GM12878 (cell line): ENCODE measurements around the gene SLC51A. TPM values are rescaled to one million over a fixed set of nuclear protein-coding genes. Genes with fewer than 3 reads are reported as not detected.

Source experiments
- CBX3 ChIP-seq: fragments of 200-600 bp; sonication (generic); IDR thresholded peaks from 2 replicates; pipeline ENCODE4 v1.6.1; 2016; ENCODE audit warnings: low read depth, borderline replicate concordance
- CHD4 ChIP-seq: fragments of 200-600 bp; sonication (generic); IDR thresholded peaks from 2 replicates; pipeline ENCODE4 v1.6.1; 2016; ENCODE audit warnings: mild to moderate bottlenecking
- CREM ChIP-seq: IDR thresholded peaks from 2 replicates; pipeline ENCODE4 v1.6.1; 2014; ENCODE audit warnings: antibody characterized with exemption, low read depth
- ETV6 ChIP-seq, 2 experiments: fragments of 450-650 bp in 1 of 2; IDR thresholded peaks in 1 of 2; conservative IDR thresholded peaks in 1 of 2; 2 replicates each; pipeline ENCODE4 v1.6.1; 2014; ENCODE audit warnings: antibody characterized with exemption in 1 of 2, borderline replicate concordance in 1 of 2, low read depth in 1 of 2, mild to moderate bottlenecking in 1 of 2, moderate library complexity in 1 of 2
- GATAD2B ChIP-seq: fragments of 450-650 bp; conservative IDR thresholded peaks from 2 replicates; pipeline ENCODE4 v1.6.1; 2017; ENCODE audit warnings: low read depth, mild to moderate bottlenecking, moderate library complexity
- LARP7 ChIP-seq: fragments of 450-650 bp; IDR thresholded peaks from 2 replicates; pipeline ENCODE4 v1.6.1; 2017; ENCODE audit warnings: mild to moderate bottlenecking
- MYC ChIP-seq: IDR thresholded peaks from 2 replicates; pipeline ENCODE4 v1.6.1; 2011; ENCODE audit warnings: mild to moderate bottlenecking, low read length, moderate library complexity, inconsistent platforms; ENCODE audit not compliant: insufficient read depth, insufficient replicate concordance, insufficient read length, severe bottlenecking
- NBN ChIP-seq: fragments of 450-650 bp; IDR thresholded peaks from 2 replicates; pipeline ENCODE4 v1.6.1; 2016
- NR2C2 ChIP-seq: IDR thresholded peaks from 2 replicates; pipeline ENCODE4 v1.6.1; 2011; ENCODE audit warnings: borderline replicate concordance, low read depth; ENCODE audit not compliant: control insufficient read depth, insufficient read length
- PKNOX1 ChIP-seq: fragments of 450-650 bp; IDR thresholded peaks from 2 replicates; pipeline ENCODE4 v1.6.1; 2016; ENCODE audit warnings: mild to moderate bottlenecking
- POLR2A ChIP-seq: IDR thresholded peaks from 2 replicates; pipeline ENCODE4 v1.6.1; 2011; ENCODE audit warnings: low read depth, mild to moderate bottlenecking, low read length
- POU2F2 ChIP-seq: IDR thresholded peaks from 3 replicates; pipeline ENCODE4 v1.6.1; 2011; ENCODE audit warnings: low read depth, mild to moderate bottlenecking, low read length, borderline replicate concordance
- PRDM15 ChIP-seq: fragments of 450-650 bp; formaldehyde crosslinking; IDR thresholded peaks from 2 replicates; pipeline ENCODE4 v1.4.0; 2020; ENCODE audit warnings: mild to moderate bottlenecking, moderate library complexity
- RELB ChIP-seq: fragments of 450-650 bp; IDR thresholded peaks from 2 replicates; pipeline ENCODE4 v1.6.1; 2017; ENCODE audit warnings: low read depth, mild to moderate bottlenecking, moderate library complexity
- SMAD5 ChIP-seq: IDR thresholded peaks from 2 replicates; pipeline ENCODE4 v1.6.1; 2016; ENCODE audit warnings: antibody characterized with exemption, low read depth
- TAF1 ChIP-seq: IDR thresholded peaks from 2 replicates; pipeline ENCODE4 v1.6.1; 2011; ENCODE audit warnings: mild to moderate bottlenecking, low read depth, low read length, borderline replicate concordance
- TCF12 ChIP-seq: IDR thresholded peaks from 2 replicates; pipeline ENCODE4 v1.6.1; 2011; ENCODE audit warnings: low read depth, mild to moderate bottlenecking, low read length
- YY1 ChIP-seq: IDR thresholded peaks from 2 replicates; pipeline ENCODE4 v1.6.1; 2011; ENCODE audit warnings: low read depth, mild to moderate bottlenecking, low read length
- ZNF274 ChIP-seq: IDR thresholded peaks from one replicate; pipeline ENCODE4 v1.8.0; 2011; ENCODE audit not compliant: insufficient read length, insufficient read depth
- ZZZ3 ChIP-seq: IDR thresholded peaks from 2 replicates; pipeline ENCODE4 v1.6.1; 2011; ENCODE audit warnings: low read depth; ENCODE audit not compliant: control insufficient read depth, insufficient read length
- polyA plus RNA-seq, 11 experiments: library from polyadenylated mRNA; depleted of rRNA in 4 of 11; unstranded in 6 of 11; stranded (reverse) in 5 of 11; fragments of >200 nt; fragmentation: Nextera tagmentation in 4 of 11; fragmentation: Illumina TruSeq in 1 of 11; extraction: Ambion mirVana in 4 of 11; extraction: Trizol in 1 of 11; gene quantifications; 1 replicate in 1 of 11; 2 replicates in 10 of 11; pipeline versions ENCODE4 v1.2.1 to v1.2.3, GENCODE V29; 2011 to 2016; ENCODE audit warnings: inconsistent platforms in 2 of 11, missing spikeins in 2 of 11, low read depth in 1 of 11
- total RNA-seq, 4 experiments: library from RNA; depleted of rRNA in 3 of 4; stranded (reverse); fragments of >200 nt in 3 of 4; fragmentation: Illumina TruSeq in 1 of 4; extraction: Trizol in 1 of 4; gene quantifications; 2 replicates each; pipeline versions ENCODE4 v1.2.1 to v1.2.3, GENCODE V29; 2013 to 2021

The SLC51A gene
- total and polyA plus RNA-seq, 10 of the 15 experiments (the other 5 are each of a cell fraction or from before 2014, with no cell fraction given): 0.99 to 3.9 (median 2.2) TPM; not detected in 6

- no peak for TF ChIP-seq PRDM15
- TF ChIP-seq CREM: no peak
- no peak for TF ChIP-seq NR2C2
- no peak for TF ChIP-seq CBX3
- no peak for TF ChIP-seq ZZZ3
- 0 out of 2 replicates have a peak, but pooled peaks have one; percentile 20 for TF ChIP-seq POLR2A
- TF ChIP-seq SMAD5: no peak
- TF ChIP-seq ZNF274: no peak
- TF ChIP-seq PKNOX1: no peak
- no peak for TF ChIP-seq TAF1
- TF ChIP-seq MYC: no peak
- TF ChIP-seq TCF12: no peak
- TF ChIP-seq CHD4: peak; percentile 31; the same call in 1 of the 2 replicates
- no peak for TF ChIP-seq ETV6 (conservative IDR thresholded peaks at IDR 0.05 in 1 of 2, IDR thresholded peaks at IDR 0.05 in 1 of 2; ENCODE audit: borderline replicate concordance in 1 of 2, low read depth in 1 of 2)
- TF ChIP-seq YY1: no peak
- no peak for TF ChIP-seq LARP7
- no peak for TF ChIP-seq RELB
- TF ChIP-seq POU2F2: no peak
- TF ChIP-seq NBN: no peak
- no peak for TF ChIP-seq GATAD2B
- TF ChIP-seq, all 136 proteins: peak for 3
These were observed 35.2 kb upstream of the SLC51A start (continued) for GRCh38 chr3:196181127-196181546.
